SK-N-DZ (cell line): ENCODE data around the gene PTPRK.

Experiments
- DNase-seq: peaks from one replicate; pipeline ENCODE4 v3.0.0-alpha.2; 2015; ENCODE audit warnings: low spot score

Gene PTPRK

GRCh38 chr6:128290221-128290620, 230.2 kb downstream of the PTPRK start:
- no peak for DNase-seq

- no peak for DNase-seq
Measured at GRCh38 chr6:128284128-128284527, 236.3 kb downstream of the PTPRK start.

- no peak for DNase-seq
Measured at GRCh38 chr6:128282961-128283360, 237.4 kb downstream of the PTPRK start.

GRCh38 chr6:128280960-128281359, 239.4 kb downstream of the PTPRK start:
- no peak for DNase-seq

- no peak for DNase-seq
Measured at GRCh38 chr6:128280066-128280465, 240.3 kb downstream of the PTPRK start.

- peak; percentile 12 for DNase-seq
Measured at GRCh38 chr6:128278836-128279235, 241.6 kb downstream of the PTPRK start.

- no peak for DNase-seq
Measured at GRCh38 chr6:128277379-128277778, 243.0 kb downstream of the PTPRK start.

- DNase-seq = no peak
Measured at GRCh38 chr6:128276311-128276710, 244.1 kb downstream of the PTPRK start.

- DNase-seq = no peak
Measured at GRCh38 chr6:128275681-128276080, 244.7 kb downstream of the PTPRK start.

- no peak for DNase-seq
Measured at GRCh38 chr6:128275030-128275429, 245.4 kb downstream of the PTPRK start.

- no peak for DNase-seq
Measured at GRCh38 chr6:128271527-128271926, 248.9 kb downstream of the PTPRK start.

- no peak for DNase-seq
Measured at GRCh38 chr6:128271011-128271410, 249.4 kb downstream of the PTPRK start.

GRCh38 chr6:128266946-128267345, 253.5 kb downstream of the PTPRK start:
- DNase-seq = no peak

- no peak for DNase-seq
Measured at GRCh38 chr6:128265706-128266105, 254.7 kb downstream of the PTPRK start.

GRCh38 chr6:128259730-128260685, 260.4 kb downstream of the PTPRK start:
- DNase-seq = no peak

GRCh38 chr6:128259029-128259724, 261.2 kb downstream of the PTPRK start:
- DNase-seq = no peak

- no peak for DNase-seq
Measured at GRCh38 chr6:128256095-128256494, 264.3 kb downstream of the PTPRK start.

GRCh38 chr6:128252341-128253176, 267.8 kb downstream of the PTPRK start:
- no peak for DNase-seq

- DNase-seq = no peak
Measured at GRCh38 chr6:128251445-128252340, 268.7 kb downstream of the PTPRK start.

- DNase-seq = no peak
Measured at GRCh38 chr6:128250370-128251070, 269.9 kb downstream of the PTPRK start.
